ENCODE results near the gene ZNF273.

Gene ZNF273

DNA sequence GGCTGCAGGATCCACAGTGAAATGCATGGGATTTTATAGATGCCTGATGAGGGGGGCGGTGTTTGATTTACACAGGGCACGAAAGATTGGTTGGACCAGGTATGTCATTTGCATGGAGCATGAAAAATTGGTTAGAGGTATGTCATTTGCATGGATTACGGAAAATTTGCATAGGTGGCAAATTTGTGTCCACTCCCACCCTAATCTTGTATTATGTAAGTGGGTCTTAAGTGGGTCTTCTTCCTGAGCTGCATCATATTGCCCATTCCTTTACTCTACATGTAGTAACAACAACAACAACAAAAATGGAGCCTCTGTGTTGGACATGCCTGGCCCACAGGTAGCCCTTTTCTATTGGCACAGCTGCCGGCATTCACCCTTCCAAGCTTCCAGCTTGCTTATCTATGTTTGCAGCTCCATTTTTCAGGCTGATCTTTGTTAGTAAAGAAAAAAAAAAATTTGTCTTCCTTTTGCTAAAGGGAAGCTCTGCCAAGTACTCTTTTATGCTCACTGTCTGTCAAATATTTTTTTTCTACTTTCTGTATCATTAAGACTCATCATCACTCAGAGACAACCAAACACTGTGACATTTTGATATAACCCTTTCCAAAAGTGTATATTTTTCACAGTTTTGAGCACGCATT, 10.3 kb upstream of the ZNF273 start:
- no peak for TF ChIP-seq ZFX (IDR thresholded peaks at IDR 0.05; ENCODE audit: borderline replicate concordance)
- TF ChIP-seq, protein P1, sequence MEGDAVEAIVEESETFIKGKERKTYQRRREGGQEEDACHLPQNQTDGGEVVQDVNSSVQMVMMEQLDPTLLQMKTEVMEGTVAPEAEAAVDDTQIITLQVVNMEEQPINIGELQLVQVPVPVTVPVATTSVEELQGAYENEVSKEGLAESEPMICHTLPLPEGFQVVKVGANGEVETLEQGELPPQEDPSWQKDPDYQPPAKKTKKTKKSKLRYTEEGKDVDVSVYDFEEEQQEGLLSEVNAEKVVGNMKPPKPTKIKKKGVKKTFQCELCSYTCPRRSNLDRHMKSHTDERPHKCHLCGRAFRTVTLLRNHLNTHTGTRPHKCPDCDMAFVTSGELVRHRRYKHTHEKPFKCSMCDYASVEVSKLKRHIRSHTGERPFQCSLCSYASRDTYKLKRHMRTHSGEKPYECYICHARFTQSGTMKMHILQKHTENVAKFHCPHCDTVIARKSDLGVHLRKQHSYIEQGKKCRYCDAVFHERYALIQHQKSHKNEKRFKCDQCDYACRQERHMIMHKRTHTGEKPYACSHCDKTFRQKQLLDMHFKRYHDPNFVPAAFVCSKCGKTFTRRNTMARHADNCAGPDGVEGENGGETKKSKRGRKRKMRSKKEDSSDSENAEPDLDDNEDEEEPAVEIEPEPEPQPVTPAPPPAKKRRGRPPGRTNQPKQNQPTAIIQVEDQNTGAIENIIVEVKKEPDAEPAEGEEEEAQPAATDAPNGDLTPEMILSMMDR (IDR thresholded peaks at IDR 0.05) = no peak
- no peak overlapping the region for H3K27ac ChIP-seq

DNA sequence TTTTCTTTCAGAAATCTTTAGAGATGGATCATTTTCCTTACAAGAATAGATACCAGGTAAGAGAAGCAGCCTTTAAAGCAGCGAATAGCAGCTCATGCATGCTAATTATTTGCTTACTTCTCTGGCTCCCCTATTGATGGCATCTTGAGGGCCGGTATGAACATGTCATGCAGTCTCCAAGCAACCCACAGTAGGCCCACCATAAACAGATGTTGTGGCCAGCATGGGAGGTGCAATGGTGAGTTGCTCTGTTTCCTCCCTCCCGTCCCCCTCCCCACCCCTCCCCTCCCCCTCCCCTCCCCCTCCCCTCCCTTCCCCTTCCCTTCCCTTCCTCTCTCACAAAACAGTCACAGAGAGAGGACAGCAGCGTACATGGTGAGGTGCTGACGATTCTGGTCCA, 9.7 kb upstream of the ZNF273 start:
- no peak overlapping the region for H3K27ac ChIP-seq
- TF ChIP-seq, protein P1 (IDR thresholded peaks at IDR 0.05) = no peak
- no peak for TF ChIP-seq ZFX (IDR thresholded peaks at IDR 0.05; ENCODE audit: borderline replicate concordance)

DNA sequence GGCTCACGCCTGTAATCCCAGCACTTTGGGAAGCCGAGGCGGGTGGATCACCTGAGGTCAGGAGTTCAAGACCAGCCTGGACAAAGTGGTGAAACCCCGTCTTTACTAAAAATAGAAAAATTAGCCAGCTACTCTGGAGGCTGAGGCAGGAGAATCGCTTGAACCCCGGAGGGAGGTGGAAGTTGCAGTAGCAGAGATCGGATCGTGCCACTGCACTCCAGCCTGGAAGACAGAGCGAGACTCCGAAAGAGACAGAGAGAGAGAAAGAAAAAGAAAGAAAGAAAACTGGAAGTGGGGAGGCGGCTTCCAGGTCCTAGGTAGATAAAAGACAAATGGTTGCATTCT, 640 bp upstream of the ZNF273 start:
- H3K27ac ChIP-seq = peak overlapping the region; percentile 84

DNA sequence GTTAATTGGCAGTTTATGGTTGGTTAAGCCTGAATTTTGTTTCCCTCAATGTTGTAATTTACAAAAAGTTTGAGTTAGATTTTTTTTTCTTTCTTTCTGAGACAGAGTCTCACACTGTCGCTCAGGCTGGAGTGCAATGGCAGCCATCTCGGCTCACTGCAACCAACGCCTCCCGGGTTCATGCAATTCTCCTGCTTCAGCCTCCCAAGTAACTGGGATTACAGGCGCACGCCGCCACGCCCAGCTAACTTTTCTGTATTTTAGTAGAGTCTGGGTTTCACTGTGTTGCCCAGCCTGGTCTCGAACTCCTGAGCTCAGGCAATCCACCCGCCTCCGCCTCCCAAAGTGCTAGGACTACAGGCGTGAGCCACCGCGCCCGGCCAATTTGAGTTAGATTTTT, 935 bp downstream of the ZNF273 start:
- H3K27ac ChIP-seq = peak overlapping the region; percentile 84
- TF ChIP-seq, protein P1 (IDR thresholded peaks at IDR 0.05) = no peak
- TF ChIP-seq ZFX (IDR thresholded peaks at IDR 0.05; ENCODE audit: borderline replicate concordance) = no peak

DNA sequence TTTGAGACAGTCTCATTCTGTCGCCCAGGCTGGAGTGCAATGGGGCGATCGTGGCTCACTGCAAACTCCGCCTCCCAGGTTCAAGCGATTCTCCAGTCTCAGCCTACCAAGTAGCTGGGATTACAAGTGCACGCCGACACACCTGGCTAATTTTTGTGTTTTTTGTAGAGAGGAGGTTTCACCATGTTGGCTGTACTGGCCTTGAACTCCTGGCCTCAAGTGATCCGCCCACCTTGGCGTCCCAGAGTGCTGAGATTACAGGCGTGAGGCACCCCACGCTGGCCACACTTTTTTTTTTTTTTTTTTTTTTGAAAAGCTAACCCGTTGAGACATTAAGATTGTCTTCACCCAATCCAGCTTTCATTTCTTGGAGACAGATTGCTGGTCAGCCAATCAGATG, 2.1 kb downstream of the ZNF273 start:
- no peak overlapping the region for H3K27ac ChIP-seq
- TF ChIP-seq, protein P1 (IDR thresholded peaks at IDR 0.05) = no peak
- no peak for TF ChIP-seq ZFX (IDR thresholded peaks at IDR 0.05; ENCODE audit: borderline replicate concordance)

DNA sequence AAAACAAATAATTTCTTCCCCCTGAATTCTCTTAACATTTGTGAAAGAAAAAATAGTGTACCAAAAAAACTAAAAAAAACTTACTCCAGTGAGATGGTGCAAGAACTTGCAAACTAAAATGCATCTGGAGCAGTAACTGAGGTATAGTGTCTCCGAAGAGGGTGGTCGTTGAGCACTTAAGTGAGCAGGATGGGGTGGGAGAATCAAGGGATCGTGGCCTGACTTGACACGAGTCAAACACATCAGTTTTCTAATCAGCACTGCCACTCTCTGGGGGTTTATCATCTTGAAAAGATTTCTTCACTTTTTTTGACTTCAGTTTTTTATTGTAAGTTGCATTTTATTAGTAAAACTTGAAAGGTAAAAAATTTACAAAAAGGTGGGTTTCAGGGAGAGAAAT, 2.5 kb downstream of the ZNF273 start:
- H3K27ac ChIP-seq = no peak overlapping the region
- no peak for TF ChIP-seq ZFX (IDR thresholded peaks at IDR 0.05; ENCODE audit: borderline replicate concordance)
- TF ChIP-seq, protein P1 (IDR thresholded peaks at IDR 0.05) = no peak

DNA sequence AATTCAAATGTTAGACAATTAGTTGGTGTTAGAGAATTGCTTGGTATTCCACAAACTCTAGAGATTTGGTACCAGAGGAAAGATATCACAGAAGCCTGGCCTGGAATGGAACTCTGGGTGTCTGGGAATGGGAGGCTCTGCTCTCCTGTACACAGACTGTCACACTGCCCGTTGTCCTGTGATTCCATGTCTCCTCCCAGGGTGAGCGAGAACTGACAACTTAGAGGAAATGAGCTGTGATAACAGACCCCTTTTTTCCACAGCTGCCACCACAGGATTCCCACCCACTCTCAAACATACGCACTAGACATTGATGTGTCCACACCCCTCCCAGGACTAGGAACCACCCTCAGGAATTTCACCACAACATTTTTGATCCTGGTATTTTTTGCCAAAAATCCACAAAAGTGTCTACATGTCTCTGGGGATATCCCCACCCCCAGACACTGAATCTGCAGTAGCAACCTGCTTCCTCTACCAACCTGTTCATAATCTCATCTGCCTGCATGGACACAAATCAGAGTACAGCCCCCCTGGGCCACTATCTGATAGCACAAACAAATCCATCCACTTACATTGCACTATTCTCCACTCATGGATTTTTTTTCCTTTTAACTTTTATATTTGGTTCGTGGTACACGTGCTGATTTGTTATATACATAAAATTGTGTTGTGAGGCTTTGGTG, 4.7 kb downstream of the ZNF273 start:
- no peak for TF ChIP-seq ZFX (IDR thresholded peaks at IDR 0.05; ENCODE audit: borderline replicate concordance)
- TF ChIP-seq, protein P1 (IDR thresholded peaks at IDR 0.05) = no peak
- H3K27ac ChIP-seq = peak overlapping the region; percentile 14; the same call in 1 of the 2 replicates

Measured in 22Rv1 (cell line).